Measurements from ENCODE around the gene FBXO34.

DNA sequence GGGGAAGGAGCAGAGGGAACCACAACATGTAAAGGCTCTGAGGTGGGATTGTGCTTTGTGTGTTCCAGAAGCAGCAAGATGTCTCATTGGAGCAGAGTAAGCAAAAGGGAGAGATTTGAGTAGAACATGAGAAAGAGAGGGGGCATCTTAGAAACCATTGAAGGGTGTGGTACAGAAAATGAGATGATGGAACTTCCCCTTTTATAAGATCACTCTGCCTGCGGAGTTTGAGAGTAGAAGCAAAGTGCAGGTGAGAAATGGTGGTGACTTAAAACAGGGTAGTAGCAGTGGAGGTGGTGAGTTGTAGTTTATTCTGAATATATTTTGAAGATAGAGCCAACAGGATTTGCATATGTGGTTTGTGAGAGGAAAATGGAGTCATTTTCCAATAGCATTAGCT, 56.0 kb downstream of the FBXO34 start:
- TF ChIP-seq, protein P1, sequence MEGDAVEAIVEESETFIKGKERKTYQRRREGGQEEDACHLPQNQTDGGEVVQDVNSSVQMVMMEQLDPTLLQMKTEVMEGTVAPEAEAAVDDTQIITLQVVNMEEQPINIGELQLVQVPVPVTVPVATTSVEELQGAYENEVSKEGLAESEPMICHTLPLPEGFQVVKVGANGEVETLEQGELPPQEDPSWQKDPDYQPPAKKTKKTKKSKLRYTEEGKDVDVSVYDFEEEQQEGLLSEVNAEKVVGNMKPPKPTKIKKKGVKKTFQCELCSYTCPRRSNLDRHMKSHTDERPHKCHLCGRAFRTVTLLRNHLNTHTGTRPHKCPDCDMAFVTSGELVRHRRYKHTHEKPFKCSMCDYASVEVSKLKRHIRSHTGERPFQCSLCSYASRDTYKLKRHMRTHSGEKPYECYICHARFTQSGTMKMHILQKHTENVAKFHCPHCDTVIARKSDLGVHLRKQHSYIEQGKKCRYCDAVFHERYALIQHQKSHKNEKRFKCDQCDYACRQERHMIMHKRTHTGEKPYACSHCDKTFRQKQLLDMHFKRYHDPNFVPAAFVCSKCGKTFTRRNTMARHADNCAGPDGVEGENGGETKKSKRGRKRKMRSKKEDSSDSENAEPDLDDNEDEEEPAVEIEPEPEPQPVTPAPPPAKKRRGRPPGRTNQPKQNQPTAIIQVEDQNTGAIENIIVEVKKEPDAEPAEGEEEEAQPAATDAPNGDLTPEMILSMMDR (IDR thresholded peaks at IDR 0.05) = no peak
- no peak for TF ChIP-seq POLR2A (IDR thresholded peaks at IDR 0.05)
